GM18520 (cell line): ENCODE results near the gene KCNH1.

Source experiments
- ATAC-seq: cut with Tn5 transposase; IDR thresholded peaks from one replicate; pipeline ENCODE4 v1.9.1; 2021; ENCODE audit not compliant: unreplicated experiment

Gene KCNH1

DNA sequence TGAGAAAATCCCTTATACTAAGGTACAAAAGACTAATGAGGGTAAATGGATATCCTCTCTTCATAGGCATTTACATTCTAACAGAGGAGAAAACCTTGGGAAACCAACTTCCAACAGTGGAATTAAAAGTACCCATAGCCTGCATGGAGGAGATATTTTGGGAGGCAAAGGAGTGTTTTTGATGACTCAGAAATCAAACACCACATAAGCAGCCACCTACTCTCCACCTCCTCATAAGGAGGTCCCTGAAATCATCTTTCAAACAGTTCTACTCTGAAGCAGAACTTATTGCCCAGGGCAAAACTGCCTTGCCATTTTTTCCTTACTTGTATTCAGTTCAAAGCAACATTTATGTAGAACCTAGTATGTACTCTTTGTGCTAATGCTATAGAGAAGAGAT, 211.3 kb downstream of the KCNH1 start:
- ATAC-seq = no peak

DNA sequence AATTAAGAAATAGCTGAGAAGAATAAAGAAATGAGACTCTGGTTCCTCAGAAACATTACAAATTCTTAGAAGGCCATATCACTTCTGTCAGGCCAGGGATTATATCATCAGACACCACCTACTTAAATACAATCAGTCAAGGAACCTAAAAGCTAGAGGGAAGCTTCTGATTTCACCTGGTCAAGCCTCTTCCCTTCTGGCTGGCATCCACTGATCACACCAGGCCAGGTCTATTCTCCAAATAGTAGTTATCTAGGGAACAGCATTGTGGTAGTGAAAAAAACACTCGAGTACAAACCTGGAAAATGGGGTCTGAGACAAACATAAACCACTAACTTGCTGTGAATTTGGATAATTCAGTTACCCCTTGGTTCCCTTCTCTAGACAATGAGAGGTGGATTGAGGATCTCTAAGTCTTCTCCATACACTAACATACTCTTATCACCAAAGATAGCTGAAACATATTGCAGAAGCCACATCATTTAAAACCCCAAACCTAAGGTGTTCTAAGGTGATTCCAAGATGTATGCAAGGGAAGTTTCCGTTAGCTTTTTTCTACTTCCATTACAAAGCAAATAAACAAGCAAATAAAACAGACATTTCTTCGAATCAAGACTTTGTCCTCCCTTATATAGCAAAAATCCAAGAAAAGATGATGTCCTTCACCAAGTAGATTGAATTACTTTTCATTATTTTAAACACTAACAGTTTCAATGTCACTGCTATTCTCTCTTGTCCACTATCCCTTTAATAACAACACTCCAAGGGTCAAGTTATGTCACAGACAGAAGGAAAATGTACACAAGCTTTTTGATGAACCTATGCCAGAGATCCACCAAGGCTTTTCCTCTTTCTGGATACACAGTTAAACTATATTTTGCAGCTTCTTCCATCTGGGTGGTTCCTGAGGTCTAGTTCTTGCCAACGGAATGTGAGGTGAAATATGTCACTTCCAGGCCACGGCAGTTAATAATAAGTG, 212.9 kb downstream of the KCNH1 start:
- ATAC-seq = no peak

- ATAC-seq = no peak
These were observed 213.7 kb downstream of the KCNH1 start for GRCh38 chr1:210920258-210920657.

GRCh38 chr1:210918893-210919292, 215.1 kb downstream of the KCNH1 start:
- ATAC-seq = no peak

DNA sequence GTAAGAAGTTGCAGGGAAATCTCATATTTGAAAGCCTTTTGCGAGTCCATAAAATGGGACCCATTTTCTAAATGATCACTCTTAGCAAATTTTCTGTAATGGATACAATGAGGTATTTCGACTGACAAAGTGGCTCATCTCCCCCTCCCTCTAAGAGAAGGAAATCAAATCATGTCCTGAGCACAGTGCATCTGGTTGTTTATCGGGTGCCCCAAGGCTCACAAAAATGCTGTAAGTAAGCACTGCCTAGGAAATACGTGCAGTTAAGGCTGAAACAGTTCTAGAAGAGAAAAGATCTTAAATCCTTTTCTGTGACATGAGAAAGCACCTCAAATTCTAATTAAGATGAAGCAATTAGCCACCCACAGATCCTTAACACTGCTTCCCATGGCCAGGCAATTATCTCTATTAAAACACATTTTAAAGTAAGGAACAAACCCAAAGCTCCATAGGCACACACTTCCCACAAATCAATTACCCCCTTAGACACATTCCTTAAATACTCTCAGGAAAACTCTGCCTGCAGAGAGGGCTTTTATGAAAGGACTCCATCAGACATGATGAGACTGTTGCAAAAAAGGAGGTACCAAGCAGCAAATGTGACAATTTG, 216.3 kb downstream of the KCNH1 start:
- ATAC-seq = no peak

DNA sequence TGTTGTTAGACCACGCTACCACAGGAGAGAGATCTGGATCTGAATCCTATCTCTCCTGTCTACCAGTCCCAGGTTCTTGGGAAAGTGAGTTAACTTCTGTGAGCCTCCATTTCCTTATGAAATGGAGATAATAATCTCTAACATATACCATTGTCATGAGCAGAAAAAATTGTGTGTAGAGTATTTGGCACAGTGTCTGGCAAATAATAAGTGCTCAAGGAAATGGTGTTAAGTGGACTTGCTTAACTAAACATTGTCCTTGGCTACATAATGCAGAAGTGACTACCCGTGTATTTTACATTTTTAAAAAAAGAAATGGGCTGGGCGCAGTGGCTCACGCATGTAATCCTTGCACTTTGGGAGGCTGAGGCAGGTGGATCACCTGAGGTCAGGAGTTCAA, 217.4 kb downstream of the KCNH1 start:
- ATAC-seq = no peak

DNA sequence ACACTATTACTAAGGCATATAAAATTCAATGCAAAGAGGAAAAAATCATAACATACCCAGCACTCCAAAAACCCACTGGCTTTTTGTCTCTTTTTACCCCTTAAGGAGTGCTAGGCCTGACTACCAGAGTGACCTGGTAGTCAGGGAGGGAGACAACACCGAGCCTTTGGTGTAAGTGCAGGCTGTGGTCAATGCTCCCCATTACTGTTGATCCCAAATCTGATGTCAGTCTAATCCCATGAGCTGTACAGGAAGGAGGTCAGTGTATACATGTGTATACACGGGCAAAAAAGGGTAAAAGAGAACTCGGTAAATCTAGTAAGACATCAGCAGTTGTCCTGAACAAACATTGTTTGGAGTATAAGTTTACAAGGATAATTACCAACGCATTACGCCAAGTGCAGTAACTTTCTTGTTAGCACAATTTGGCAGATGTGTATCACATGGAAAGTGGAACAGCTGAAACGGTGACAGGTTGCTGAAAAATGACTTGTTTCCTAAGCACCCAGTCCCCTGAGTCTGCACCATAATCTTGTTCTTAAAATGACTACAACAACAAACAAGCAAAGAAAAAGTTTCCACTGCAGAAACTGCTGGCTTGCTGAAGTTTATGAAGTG, 217.9 kb downstream of the KCNH1 start:
- no peak for ATAC-seq

- no peak for ATAC-seq
These were observed 221.2 kb downstream of the KCNH1 start for GRCh38 chr1:210912752-210913151.

DNA sequence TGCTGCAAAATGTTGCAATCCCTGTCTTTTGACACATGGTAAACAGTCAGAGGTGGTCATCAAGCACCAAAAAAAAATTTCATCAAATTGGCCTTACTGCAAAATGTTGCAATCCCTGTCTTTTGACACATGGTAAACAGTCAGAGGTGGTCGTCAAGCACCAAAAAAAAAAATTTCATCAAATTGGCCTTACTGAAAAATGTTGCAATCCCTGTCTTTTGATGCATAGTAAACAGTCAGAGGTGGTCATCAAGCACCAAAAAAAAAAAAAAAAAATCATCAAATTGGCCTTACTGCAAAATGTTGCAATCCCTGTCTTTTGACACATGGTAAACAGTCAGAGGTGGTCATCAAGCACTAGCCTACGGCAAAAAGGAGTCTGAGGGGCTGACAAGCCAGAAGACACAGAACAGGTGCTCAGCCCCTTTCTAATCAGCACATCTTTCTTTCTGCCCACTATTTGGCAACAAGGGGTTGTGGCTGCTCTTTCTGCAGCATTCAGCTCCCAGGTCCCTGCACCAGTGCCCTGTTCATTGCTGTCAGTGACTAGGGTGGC, 223.8 kb downstream of the KCNH1 start:
- ATAC-seq = no peak

- no peak for ATAC-seq
These were observed 225.2 kb downstream of the KCNH1 start for GRCh38 chr1:210908791-210909190.

DNA sequence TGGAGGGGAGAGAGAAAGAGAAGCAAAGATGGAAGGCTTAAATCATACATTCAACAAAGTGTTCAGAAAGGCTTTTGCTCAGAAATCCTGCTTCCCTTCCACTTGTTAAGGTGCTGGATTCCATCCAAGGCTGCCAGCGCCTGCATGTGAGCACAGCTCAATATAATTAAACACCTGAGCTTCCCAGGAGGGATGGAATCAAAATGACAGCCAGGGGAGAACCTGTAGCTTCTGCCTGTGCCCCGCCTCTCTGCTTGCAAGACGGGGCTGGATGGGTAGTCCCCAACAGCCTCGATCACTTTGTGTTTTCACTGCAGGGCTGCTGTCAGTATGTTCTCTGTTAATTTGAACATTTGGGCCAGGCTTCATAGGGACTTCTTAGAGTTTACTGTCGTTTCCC, 225.7 kb downstream of the KCNH1 start:
- ATAC-seq = no peak

GRCh38 chr1:210907251-210907805, 226.6 kb downstream of the KCNH1 start:
- no peak for ATAC-seq

GRCh38 chr1:210905944-210906453, 227.9 kb downstream of the KCNH1 start:
- no peak for ATAC-seq

GRCh38 chr1:210905365-210905904, 228.5 kb downstream of the KCNH1 start:
- no peak for ATAC-seq

DNA sequence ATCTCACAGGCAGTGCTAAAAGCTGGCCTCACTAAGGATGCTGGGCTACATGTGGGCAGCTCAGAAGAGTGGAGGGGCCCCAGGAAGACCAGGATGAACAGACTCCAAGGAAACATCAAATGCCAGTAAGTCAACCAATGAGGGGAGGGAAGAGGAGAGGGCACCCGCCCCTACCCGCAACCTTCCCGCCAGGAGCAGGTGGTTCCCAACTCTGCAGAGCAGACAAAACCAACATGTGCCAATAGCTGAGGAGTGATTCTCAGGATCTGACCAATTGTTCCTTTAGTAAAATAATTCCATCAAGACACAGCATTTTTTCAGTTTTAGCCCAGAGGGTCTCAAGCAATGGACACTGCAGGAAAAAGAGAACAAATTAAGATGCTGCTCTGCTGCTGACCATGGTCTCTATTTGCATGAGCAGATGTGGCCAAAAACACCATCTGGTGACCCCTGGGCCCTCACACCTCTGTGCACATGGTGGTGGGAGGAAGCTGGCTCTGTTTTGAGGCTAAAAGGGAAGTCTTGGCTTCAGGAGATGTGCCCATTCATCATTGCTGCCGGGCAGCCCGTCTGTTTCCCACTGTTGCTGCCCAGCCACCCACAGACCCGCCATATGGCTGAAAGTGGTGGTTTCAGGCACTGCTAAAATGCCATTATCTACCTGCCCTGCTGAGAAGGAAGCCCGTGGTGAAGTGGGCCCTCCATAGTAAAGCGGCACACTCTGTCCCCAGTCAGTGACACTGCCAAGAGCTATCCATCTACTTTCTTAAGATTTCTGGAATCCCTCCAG, 231.8 kb downstream of the KCNH1 start:
- ATAC-seq = no peak

- no peak for ATAC-seq
These were observed 233.1 kb downstream of the KCNH1 start for GRCh38 chr1:210900820-210901219.

GRCh38 chr1:210900079-210900478, 233.9 kb downstream of the KCNH1 start:
- no peak for ATAC-seq

DNA sequence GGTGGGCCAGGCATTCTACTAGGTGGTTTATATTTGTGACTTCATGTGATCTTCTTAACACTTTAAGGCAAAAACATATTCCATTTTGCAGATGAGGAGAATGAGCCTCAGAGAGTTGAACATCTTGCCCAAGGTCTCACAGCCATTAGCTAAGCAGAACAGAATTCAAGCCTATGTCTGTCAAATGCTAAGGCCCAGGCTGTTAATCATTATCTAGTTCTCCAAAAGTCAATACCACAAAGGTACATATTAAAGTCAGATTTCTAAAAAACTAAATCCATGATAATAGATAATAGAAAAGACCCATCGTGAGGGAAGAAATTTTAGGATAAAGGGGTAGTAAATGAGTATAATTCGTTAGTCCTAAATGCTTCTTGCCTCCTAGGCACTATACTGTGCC, 234.3 kb downstream of the KCNH1 start:
- no peak for ATAC-seq

DNA sequence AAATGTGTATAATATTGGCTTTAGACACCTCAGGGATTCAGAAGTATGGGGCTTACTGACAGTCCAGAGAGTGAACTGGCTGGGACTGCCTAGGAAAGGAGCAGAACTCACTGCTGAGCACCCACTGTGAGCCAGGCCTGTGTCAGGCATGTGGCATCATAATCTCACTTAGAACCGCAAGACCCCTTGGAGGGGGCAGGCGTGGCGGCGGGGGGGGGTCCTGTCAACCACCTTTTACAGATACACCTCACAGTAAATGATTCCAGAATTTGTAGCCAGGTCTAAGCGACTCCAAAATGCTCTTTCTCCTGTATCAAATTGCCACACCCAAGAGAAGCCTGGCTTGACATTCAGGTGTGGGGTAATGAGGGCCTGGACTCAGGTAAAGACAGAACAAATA, 235.5 kb downstream of the KCNH1 start:
- ATAC-seq = no peak

DNA sequence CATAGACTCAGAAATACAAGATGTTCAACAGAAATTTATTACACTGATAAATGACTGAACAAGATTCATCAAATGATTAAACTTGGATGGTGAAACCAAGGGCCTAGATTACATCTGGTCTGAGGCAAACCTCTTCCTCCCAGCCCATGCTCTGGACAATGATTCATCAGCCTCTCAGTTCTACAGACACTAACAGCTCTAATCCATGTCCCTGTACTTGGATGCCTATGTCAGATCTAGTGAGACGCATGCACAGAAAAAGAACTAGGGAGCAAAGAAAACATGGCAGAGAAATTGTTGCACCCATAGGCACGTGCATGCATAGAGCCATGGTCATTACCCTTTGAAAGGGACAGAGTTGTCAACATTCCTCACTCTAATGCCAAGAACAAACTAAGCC, 250.1 kb downstream of the KCNH1 start:
- no peak for ATAC-seq
